Ishikawa (cell line): ENCODE results near the gene NUDT2.

Experiments used
- CEBPB ChIP-seq: IDR thresholded peaks from 2 replicates; pipeline ENCODE4 v1.6.1; 2012
- CREB1 ChIP-seq: IDR thresholded peaks from 2 replicates; pipeline ENCODE4 v1.6.1; 2012; ENCODE audit warnings: low read depth
- EGR1 ChIP-seq: IDR thresholded peaks from 2 replicates; pipeline ENCODE4 v1.6.1; 2012
- EP300 ChIP-seq: IDR thresholded peaks from 2 replicates; pipeline ENCODE4 v1.6.1; 2012; ENCODE audit warnings: borderline replicate concordance
- NFIC ChIP-seq: IDR thresholded peaks from 2 replicates; pipeline ENCODE4 v1.6.1; 2012
- RAD21 ChIP-seq: IDR thresholded peaks from 2 replicates; pipeline ENCODE4 v1.6.1; 2012; ENCODE audit warnings: low read depth
- TAF1 ChIP-seq: IDR thresholded peaks from 2 replicates; pipeline ENCODE4 v1.6.1; 2012; ENCODE audit warnings: low read depth, mild to moderate bottlenecking
- TCF12 ChIP-seq: IDR thresholded peaks from 2 replicates; pipeline ENCODE4 v1.6.1; 2012; ENCODE audit warnings: low read depth
- TF ChIP-seq, protein P1 (sequence below): IDR thresholded peaks from 2 replicates; pipeline ENCODE4 v1.6.1; 2012; ENCODE audit warnings: low read depth, mild to moderate bottlenecking
- TF ChIP-seq, protein P2 (sequence below): IDR thresholded peaks from 2 replicates; pipeline ENCODE4 v1.6.1; 2012

DNA sequence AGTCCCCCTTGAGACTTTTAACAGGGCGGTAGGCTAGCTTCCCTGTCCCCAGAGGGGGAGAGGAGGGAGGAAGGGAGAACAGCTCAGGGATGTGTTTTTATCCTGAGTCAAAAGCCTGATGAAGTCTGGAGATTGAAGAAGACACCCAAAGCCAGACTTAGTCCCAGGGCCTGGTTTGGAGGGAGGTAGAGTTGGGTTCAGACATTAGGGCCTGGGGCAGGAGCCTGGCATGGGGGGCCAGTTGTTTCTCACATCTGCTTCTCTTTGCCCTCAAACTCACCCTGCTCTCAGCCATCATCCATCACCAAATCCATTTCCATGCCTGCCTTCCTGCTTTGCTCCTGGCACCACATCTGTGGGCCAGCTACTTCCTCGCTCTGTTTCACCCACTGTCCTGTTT is 44.4 kb downstream of the NUDT2 start:
- TF ChIP-seq TCF12, result no peak
- TF ChIP-seq NFIC, result no peak
- TF ChIP-seq TAF1, result no peak
- no peak for TF ChIP-seq EP300
- TF ChIP-seq CREB1, result no peak
- no peak for TF ChIP-seq CEBPB
- TF ChIP-seq, protein P1, sequence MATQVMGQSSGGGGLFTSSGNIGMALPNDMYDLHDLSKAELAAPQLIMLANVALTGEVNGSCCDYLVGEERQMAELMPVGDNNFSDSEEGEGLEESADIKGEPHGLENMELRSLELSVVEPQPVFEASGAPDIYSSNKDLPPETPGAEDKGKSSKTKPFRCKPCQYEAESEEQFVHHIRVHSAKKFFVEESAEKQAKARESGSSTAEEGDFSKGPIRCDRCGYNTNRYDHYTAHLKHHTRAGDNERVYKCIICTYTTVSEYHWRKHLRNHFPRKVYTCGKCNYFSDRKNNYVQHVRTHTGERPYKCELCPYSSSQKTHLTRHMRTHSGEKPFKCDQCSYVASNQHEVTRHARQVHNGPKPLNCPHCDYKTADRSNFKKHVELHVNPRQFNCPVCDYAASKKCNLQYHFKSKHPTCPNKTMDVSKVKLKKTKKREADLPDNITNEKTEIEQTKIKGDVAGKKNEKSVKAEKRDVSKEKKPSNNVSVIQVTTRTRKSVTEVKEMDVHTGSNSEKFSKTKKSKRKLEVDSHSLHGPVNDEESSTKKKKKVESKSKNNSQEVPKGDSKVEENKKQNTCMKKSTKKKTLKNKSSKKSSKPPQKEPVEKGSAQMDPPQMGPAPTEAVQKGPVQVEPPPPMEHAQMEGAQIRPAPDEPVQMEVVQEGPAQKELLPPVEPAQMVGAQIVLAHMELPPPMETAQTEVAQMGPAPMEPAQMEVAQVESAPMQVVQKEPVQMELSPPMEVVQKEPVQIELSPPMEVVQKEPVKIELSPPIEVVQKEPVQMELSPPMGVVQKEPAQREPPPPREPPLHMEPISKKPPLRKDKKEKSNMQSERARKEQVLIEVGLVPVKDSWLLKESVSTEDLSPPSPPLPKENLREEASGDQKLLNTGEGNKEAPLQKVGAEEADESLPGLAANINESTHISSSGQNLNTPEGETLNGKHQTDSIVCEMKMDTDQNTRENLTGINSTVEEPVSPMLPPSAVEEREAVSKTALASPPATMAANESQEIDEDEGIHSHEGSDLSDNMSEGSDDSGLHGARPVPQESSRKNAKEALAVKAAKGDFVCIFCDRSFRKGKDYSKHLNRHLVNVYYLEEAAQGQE, result no peak
- no peak for TF ChIP-seq RAD21
- TF ChIP-seq, protein P2, sequence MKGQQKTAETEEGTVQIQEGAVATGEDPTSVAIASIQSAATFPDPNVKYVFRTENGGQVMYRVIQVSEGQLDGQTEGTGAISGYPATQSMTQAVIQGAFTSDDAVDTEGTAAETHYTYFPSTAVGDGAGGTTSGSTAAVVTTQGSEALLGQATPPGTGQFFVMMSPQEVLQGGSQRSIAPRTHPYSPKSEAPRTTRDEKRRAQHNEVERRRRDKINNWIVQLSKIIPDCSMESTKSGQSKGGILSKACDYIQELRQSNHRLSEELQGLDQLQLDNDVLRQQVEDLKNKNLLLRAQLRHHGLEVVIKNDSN, result no peak
- no peak for TF ChIP-seq EGR1
